ENCODE results near the gene ABCF2.

ABCF2 gene

DNA sequence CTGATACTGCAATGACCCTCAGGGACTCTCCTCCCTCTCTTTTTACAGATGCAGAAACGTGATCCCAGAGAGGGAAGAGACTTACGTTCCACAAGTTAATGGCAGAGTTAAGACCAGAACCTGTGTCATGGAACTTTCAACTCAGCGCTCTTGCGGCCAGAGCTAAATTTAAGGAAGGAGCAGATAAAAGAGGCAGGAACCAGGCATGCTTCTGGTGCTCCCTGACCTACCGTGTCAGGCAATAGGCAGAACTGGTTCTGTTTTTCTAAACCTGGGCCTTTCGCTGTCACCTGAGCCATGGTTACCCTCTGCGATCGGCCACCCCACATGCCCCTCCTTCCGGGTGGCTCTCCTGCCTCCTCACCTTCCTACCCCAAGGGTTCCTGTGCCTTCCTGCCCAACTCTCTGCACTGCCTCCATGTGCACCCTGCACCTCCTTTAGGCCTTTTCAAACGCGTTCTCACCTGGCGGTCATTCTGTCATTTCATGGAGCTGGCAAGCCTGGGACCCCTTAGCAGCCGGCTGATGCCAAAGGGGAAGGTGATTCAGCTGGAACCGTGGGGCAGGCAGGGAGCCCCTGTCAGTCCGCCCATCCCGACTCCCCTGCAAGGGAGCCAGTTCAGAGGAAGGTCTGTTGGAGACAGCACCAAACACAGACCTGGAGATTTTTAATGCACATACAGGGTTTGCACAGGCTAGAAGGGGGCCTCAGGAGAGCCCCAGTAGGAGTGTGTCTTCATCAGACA is 51.8 kb downstream of the ABCF2 start:
- no peak for DNase-seq (ENCODE audit: low read depth in 1 of 2, low spot score in 1 of 2)

DNA sequence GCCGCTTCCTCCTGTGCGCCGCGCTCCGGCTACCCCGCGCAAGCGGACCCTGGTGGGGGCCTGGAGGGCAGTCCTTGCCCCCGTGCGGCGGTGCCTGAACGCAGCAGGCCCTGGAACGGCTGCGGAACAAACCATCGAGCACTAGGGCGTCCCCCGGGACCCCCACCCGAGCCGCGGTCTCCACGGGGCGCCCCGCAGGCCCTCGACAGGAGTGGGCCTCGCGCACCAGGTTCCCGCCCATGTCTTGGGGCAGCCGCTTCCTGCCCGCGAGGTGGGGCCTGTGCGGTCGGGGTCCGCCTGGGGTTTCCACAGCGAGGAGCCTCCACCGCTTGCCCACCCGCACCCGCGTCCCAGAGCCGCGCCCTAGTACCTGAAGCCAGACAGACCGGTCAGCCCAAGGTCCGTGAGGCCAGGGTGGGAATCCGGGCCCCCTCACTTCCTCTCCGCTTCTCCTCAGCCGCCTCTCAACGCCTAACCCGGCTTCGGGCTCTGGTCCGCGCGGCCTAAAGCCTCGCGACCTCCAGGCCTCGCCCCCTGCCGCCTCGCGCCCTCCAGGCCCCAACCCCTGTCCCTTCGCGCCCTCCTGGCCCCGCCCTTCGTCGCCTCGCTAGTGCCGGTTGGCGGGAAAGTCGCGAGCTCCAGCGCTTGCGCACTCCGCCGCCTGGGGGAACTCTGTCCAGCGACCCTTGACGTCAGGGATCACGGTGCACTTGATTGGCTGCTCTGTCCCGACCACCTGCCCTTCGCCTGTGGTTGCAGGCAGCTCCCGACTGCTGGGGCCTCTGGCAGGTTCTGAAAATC is 52.6 kb downstream of the ABCF2 start:
- DNase-seq (ENCODE audit: low read depth in 1 of 2, low spot score in 1 of 2), result no peak

DNA sequence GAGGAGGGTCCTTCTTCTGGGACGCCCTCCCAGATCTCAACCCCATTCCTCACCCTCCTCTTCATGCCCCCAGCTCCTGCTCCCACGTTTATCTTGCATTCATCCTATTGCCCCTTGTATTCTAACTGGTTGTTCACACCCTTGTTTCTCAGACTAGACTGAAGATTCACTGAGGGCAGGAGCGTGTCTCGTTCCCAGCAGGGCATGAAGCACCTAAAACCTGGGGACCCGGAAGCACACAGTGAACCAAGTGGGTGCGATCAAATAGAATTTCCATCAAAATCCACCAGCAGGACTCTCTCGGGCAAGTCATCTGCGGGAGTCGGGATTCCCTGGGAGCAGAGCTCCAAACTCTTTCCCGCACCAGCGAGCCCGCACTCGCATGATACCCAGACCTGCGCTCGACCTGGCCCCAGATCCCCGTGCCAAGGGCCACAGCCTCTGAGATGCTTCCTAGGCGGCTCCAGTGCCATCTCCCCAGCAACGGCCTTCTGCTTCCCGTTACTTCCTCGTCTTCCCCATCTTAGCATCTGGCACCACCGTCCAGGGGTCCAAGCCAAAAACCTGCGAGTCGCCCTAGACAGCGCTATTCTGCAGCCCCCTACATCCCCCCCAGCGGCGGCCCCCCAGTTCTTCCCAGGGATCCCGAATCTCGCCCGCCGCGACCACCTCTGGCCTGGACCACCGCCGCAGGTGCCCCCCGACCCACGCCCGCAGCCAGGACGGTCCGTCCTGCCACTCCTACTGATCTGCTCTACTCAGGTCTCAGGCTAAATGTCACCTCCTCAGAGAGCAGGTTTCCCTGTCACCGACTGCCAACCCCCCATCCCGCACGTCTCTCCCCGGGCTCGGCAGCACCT is 53.4 kb downstream of the ABCF2 start:
- DNase-seq (ENCODE audit: low read depth in 1 of 2, low spot score in 1 of 2), result no peak

DNA sequence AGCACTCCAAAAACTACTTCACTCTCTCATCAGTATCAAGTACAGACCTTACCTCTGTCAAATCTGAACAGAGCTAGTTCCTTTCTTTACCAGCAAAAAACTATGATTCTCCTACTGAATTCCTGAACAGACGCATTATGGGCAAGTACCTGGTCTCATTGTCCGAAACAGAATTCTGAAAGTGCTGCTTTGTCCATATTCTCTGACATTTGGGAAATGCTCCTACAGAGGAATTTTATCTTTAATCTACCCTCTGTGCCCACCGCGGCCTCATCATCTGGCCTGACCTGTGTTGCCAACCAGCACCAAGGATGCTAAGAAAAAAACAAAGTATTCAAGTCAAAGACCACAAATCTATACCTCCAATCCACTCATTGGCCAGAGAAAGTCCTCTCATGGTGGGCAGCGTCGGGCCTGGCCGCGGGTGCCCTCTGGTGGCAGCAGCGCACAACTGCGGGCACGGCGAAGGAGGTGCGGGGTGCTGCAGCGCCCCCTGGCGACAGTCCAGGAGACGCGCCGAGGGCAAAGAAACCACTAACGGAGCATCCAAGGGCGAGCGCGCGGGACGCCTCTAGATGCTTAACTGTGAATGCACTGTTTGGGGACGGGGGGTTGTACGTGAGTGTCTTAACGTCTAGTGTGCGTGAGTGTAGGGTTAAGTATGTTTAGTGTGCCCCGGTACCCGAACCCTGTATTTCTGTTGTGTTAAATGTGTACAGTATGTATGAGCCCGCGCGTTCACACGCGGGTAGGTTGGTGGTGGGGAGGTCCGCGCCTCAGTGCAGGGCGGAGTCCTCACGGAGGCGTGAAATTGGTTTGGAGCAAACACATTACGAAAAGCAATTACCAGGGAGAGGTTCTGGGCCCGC is 54.5 kb downstream of the ABCF2 start:
- DNase-seq (ENCODE audit: low read depth in 1 of 2, low spot score in 1 of 2), result peak; percentile 71 to 75

DNA sequence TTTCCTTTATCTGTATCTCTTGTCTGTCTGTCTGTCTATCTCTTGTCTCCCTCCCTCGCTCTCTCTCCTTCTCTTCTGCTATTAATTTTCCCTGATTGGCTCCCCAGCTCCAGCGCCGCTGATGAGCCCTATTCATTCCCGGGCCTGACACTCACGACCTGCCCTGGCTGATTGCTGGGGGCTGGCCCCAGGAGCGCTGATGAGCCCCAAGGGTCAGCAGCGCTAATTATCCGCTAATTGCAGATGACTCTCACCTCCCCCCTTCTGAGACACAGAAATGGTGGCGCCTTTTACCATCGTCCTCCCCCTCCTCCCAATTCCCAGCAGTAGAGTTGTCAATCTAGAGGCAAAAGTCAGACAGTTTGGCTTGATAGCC is 58.2 kb downstream of the ABCF2 start:
- DNase-seq (ENCODE audit: low read depth in 1 of 2, low spot score in 1 of 2), result no peak

DNA sequence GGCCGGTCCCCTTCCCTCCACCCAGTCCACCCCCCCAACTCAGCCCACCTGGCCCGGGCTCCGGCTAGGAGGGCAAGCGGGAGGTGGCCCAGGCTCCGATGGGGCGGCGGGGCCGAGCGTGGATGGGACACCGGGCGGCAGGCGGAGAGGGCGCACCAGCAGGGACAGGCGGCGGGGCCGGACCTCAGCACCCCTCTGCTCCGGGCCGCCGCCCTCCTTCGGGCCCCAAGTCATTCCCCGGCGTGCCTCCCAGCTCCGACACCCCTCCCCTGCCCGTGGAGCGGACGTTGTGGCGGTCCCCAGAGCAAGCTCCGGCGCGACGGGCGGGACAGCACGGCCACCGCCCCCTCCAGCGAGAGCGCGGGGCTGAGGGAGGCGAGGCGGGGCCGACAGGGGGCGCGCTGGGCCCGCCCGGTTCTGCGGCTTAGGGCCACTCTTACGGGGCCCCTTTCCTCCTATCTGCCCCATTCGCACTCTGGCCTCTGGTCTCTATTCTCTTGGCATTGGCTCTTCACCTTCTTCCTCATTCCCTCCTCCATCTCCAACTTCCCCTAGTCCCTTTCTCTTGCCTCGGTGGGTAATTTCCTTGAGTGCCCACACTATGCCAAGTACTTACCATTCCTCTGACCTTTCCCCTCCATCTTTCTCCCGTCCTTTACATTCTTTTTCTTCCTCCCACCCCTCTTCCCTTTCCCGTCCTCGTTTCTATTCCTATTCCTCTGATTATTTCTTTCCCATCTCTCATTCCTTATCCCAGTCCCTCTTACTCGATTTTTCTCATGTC is 58.8 kb downstream of the ABCF2 start:
- DNase-seq (ENCODE audit: low read depth in 1 of 2, low spot score in 1 of 2), result peak; percentile 26 to 61

DNA sequence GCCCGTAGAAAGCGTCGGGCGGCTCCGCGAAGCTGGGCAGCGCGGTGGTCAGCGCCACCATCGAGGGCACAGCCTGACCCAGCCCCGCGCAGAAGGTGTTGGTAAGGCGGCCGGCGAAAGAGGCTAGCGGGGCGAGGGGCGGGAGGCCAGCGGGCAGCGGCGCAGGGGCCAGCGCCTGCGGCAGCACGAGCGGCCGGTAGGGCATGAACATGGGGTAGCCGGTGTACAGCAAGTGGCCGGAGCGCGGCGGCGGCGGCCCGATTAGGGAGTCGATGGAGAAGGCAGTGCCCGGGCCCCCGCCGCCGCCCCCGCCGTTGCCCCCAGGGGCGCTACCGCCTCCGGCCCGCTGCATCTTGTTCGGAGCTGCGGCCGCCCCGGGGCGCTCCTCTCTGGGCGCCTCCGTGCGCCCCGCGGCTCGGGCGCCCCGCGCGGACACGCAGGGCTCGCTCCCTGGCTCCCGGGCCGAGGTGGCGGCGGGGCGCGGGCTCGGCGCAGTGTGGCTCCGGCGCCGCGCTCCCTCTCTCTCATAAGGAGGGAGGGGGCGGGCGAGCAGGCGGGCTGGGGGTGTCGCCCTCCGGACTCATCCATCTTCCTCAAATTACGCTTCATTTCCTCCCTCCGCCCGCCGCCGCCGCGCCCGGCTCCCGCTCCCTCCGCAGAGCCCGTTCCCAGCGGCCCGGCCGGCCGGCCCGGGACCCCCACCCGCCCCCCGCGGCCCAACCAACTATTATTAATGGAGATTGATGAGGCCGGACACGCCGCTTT is 59.6 kb downstream of the ABCF2 start, which contains the start of gene GBX1:
TSS of gene GBX1 (minus strand) at position 498 of the 765 bp plus-strand sequence. CDS start at position 352, 146 bp downstream.
- no peak for DNase-seq (ENCODE audit: low read depth in 1 of 2, low spot score in 1 of 2)

DNA sequence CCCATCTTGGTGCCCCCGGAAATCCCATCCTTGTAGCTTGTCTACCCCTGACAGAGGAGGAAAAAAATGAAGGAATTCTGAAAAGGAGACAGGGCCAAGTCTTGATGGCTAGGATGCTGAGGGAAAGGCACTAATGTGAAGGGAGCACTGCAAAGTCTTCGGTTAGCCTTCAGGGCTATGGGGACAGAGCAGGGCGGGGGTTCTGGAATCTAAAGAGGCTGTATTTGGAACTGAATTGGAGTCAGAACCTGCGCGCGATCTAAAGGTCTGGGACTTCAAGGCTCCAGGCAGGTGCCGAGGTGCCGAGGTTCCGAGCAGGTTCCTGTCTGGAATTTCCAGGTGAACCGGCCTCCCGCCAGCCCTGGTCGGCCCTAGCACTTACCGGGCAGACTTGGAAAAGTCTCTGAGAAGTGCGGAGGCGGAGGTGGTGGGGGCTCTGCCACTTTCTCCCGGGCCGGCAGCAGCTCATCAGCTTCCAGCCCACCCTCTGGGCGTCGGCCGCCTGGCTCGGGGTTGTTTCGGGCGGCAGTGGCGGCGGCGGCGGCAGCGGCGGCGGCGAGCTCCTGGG is 60.3 kb downstream of the ABCF2 start:
- no peak for DNase-seq (ENCODE audit: low read depth in 1 of 2, low spot score in 1 of 2)

Data from stimulated activated CD4-positive, alpha-beta T cell treated with anti-CD3 and anti-CD28 coated beads, Interleukin-15, amount 100 ng/mL, for 1 hour (primary cell).